Left lung (tissue), 10 donors: Measurements from ENCODE around the gene ISL2. TPM values are rescaled to one million over a fixed set of nuclear protein-coding genes. Genes with fewer than 3 reads are reported as not detected.
"Not testable (repeated sequence)": the region's sequence is repeated elsewhere in the genome, so short reads cannot be mapped to it uniquely, and the experiment has no call there.

Experiments used
- ATAC-seq: fragments of 200-7000 bp; cut with Tn5 transposase; one replicate; pipeline ENCODE4 v1.9.1; 2020; ENCODE audit warnings: moderate library complexity
- DNase-seq, 4 donors: peaks; one replicate each; pipeline ENCODE4 v3.0.0-alpha.2; 2013 to 2020
- H3K27ac ChIP-seq, 2 donors: fragments of 200-600 bp; sonication (generic) in 1 of 2; one replicate each; pipeline versions ENCODE4 v1.5.0 to v1.8.0; 2020 to 2021
- H3K27me3 ChIP-seq, 2 donors: fragments of 200-600 bp; sonication (generic) in 1 of 2; one replicate each; pipeline versions ENCODE4 v1.5.0 to v1.8.0; 2020 to 2021
- H3K36me3 ChIP-seq, 2 donors: fragments of 200-600 bp; sonication (generic) in 1 of 2; one replicate each; pipeline versions ENCODE4 v1.5.0 to v1.8.0; 2020 to 2021
- H3K4me1 ChIP-seq, 2 donors: fragments of 200-600 bp; one replicate each; pipeline ENCODE4 v1.8.0; 2021
- H3K4me3 ChIP-seq, 2 donors: fragments of 200-600 bp; sonication (generic) in 1 of 2; one replicate each; pipeline versions ENCODE4 v1.5.0 to v1.8.0; 2020 to 2021; ENCODE audit warnings: mild to moderate bottlenecking in 1 of 2
- H3K9me3 ChIP-seq, 2 donors: fragments of 200-600 bp; sonication (generic) in 1 of 2; one replicate each; pipeline versions ENCODE4 v1.5.0 to v1.8.0; 2020 to 2021
- intact Hi-C, 2 donors: fragments of 100-400 bp; cut with DNase I; formaldehyde crosslinking; loops; one replicate each; pipeline versions ENCODE4 v1.11.2 to v1.14.2; 2022
- polyA plus RNA-seq, 6 donors: library from polyadenylated mRNA; unstranded; fragments of 120-200 nt; gene quantifications; one replicate each; pipeline ENCODE4 v1.2.1, GENCODE V29; 2013; ENCODE audit not compliant: insufficient read length in 6 of 6
- total RNA-seq, 2 donors: library from RNA; stranded (reverse); fragmentation: NEBNext Ultra II Directional; extraction: Animal tissue kit (Norgen Biotek cat#: 25700); gene quantifications; one replicate each; pipeline ENCODE4 v1.2.1, GENCODE V29; 2021
- TF ChIP-seq, protein P1 (sequence below), 2 donors: fragments of 200-600 bp; sonication (generic) in 1 of 2; IDR thresholded peaks; one replicate each; pipeline versions ENCODE4 v1.5.0 to v1.8.0; 2021; ENCODE audit warnings: antibody characterized with exemption in 2 of 2
- donor health status: DM: no; HTN: yes; CAD: no.
- donor health status: DM: no; HTN: no; CAD: no.

Gene ISL2
- total and polyA plus RNA-seq, 8 donors = 0.11 to 0.39 (median 0.16) TPM; not detected in 4

DNA sequence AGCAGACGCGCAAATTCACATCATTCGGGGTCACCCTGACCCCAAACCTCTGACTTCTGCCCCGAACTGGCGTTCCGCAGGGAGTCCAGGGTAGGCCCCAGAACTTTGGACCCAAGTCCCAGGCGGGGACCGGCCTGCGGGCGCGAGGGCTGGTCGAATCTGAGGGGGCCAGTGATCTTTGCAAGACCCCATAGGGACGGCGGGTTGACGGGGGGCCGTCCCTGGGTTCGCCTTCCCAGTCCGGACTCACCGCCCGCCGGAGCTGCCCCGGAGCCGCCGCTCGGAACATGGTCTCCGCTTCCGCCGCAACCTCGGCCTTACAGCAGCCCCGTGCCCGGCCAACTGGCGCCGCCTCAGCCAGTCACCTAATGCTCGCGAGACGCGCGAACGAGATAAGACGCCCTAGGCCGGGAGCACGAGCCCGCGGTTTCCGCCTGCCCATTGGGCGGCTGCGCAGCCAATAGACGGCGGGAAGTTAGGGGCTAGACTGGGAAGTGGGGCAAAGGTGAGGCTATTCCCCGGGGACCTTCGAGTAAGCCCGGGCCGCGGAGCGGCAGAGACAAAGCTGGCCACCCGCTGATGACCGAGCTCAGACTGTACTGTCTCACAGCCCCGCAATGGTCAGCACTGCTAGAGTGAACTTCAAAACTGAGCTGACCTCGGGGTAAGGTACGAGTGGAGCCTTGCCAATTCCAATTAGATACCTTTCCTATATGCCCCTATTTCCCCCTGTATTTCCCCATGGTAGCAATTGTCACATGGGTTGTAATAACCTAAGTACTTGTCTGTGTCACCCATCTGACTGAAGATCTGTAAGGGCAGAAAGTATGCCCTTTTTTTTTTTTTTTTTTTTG lies 25.2 kb upstream of the ISL2 start, which contains the start of gene ETFA:
Gene ETFA (minus strand): TSS at position 370 of the 854 bp plus-strand sequence. CDS start 81 bp downstream, at position 289.
- no peaks in the 10 kb centered on the region for H3K36me3 ChIP-seq

DNA sequence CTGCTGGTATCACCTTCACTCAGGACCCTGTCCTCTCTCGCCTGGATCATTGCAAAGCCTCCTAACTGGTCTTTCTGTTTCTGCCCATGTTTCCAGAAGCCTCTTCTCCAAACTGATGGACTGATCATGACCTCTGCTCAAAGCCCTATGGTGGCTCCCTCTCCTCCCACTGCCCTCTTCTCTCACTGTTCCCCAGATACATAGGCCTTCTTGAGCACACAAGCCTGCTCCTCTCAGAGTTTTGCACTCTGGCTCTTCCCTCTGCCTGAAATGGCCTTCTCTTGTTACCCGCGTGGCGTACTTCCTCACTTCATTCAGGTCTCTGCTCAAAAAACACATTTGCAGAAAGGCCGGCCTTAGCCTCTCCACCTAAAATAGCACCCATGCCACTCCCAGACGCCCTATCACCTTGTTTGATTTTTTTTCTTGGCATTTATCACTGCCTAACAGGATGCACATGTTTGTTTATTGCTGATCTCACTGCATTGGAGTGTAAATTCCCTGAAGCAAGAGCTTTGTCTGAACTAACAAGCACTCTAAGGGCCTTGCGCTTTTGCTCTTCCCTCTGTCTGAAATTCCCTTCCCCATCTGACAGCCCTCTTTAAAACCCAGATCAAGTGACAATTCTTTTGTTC lies 23.9 kb upstream of the ISL2 start:
- Histone ChIP-seq H3K9me3 (no peaks in the 10 kb centered on the region), H3K4me1 (peaks cover 0 to 33% of the 10 kb centered on the region in 2 donors), H3K4me3 (no peak overlapping the region), H3K27ac (no peak overlapping the region), H3K27me3 (no peaks in the 10 kb centered on the region), H3K36me3 (no peaks in the 10 kb centered on the region)
- TF ChIP-seq, protein P1, sequence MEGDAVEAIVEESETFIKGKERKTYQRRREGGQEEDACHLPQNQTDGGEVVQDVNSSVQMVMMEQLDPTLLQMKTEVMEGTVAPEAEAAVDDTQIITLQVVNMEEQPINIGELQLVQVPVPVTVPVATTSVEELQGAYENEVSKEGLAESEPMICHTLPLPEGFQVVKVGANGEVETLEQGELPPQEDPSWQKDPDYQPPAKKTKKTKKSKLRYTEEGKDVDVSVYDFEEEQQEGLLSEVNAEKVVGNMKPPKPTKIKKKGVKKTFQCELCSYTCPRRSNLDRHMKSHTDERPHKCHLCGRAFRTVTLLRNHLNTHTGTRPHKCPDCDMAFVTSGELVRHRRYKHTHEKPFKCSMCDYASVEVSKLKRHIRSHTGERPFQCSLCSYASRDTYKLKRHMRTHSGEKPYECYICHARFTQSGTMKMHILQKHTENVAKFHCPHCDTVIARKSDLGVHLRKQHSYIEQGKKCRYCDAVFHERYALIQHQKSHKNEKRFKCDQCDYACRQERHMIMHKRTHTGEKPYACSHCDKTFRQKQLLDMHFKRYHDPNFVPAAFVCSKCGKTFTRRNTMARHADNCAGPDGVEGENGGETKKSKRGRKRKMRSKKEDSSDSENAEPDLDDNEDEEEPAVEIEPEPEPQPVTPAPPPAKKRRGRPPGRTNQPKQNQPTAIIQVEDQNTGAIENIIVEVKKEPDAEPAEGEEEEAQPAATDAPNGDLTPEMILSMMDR (IDR thresholded peaks at IDR 0.05) = no peak
- intact Hi-C loops = no loop called here
- no peak for ATAC-seq
- no peak for DNase-seq

More for the DNA sequence above, 25.2 kb upstream of the ISL2 start, which contains the start of gene ETFA:
- TF ChIP-seq, protein P1 (IDR thresholded peaks at IDR 0.05) = no peak
- peak within 1 kb of the TSS; percentile 82 to 90 for H3K27ac ChIP-seq
- peak within 1 kb of the TSS; percentile 84 to 85 for H3K4me3 ChIP-seq
- H3K4me1 ChIP-seq = peaks cover 0 to 42% of the 10 kb centered on the region in 2 donors
- intact Hi-C loops = no loop called here
- ATAC-seq (peak; percentile 99), DNase-seq (peak; percentile 93 to 99 (median 96))
- no peaks in the 10 kb centered on the region for H3K27me3 ChIP-seq
- H3K9me3 ChIP-seq = no peaks in the 10 kb centered on the region

DNA sequence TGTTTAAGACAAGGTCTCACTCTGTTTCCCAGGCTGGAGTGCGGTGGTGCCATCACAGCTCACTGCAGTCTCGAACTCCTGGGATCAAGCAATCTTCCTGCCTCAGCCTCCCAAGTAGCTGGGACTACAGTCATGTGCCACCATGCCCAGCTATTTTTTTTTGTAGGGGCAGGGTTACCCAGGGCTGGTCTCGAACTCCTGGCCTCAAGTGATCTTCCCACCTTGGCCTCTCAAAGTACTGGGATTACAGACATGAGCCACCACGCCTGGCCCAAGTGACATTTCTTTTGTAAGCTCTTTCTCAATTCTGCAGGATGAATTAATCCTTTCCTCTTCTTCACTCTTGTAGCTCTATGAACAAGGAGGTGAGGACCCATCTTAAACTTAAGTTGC lies 23.4 kb upstream of the ISL2 start:
- intact Hi-C loops, H3K9me3 ChIP-seq, H3K27me3 ChIP-seq, H3K36me3 ChIP-seq, DNase-seq, H3K4me3 ChIP-seq, H3K27ac ChIP-seq, ATAC-seq: not testable (repeated sequence)
- peaks cover 0 to 32% of the 10 kb centered on the region in 2 donors for H3K4me1 ChIP-seq

DNA sequence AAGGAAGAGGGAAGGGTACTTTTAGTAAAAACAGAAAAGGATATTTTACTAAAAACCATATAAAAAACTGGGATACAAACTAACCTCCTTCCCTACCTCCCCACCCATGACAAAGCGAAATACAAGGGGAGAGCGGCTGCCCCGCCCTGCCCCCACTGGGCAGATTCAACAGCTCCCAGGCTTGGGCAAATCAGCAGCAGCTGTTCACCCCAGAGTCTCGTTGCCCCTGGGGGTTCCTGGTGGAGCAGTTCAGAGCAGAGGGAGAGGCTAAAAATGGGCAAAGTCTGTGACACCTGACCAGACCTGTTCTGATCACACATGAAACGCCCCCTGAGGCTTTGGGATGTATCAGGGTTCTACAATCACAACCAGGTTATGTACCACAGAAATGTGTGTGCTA lies 22.8 kb upstream of the ISL2 start:
- Histone ChIP-seq H3K4me1 (peaks cover 0 to 26% of the 10 kb centered on the region in 2 donors), H3K9me3 (no peaks in the 10 kb centered on the region), H3K4me3 (no peak overlapping the region), H3K27me3 (peaks cover 0 to 2% of the 10 kb centered on the region in 2 donors), H3K27ac (no peak overlapping the region), H3K36me3 (no peaks in the 10 kb centered on the region)
- TF ChIP-seq, protein P1 (IDR thresholded peaks at IDR 0.05) = no peak
- ATAC-seq (no peak), DNase-seq (no peak)
- intact Hi-C loops = no loop called here

DNA sequence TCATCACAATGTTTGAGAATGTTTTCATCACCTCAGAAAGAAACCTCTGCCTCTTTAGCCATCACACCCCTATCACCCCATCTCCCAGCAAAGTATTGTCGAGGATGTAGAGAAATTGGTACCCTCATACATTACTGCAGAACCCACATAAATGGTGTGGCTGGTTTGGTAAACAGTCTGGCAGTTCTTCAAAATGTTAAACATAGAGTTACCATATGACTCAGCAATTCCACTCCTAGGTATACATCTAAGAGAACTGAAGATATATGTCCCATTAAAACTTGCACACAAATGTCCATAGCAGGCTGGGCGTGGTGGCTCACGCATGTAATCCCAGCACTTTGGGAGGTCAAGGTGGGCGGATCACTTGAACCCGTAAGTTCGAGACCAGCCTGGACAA lies 16.6 kb upstream of the ISL2 start:
- Histone ChIP-seq H3K36me3 (no peaks in the 10 kb centered on the region), H3K4me3 (no peak overlapping the region), H3K27ac (no peak overlapping the region), H3K4me1 (no peaks in the 10 kb centered on the region), H3K9me3 (no peaks in the 10 kb centered on the region), H3K27me3 (peaks cover 19 to 50% of the 10 kb centered on the region in 2 donors)
- intact Hi-C loops = no loop called here
- DNase-seq (no peak), ATAC-seq (no peak)
- TF ChIP-seq, protein P1 (IDR thresholded peaks at IDR 0.05) = no peak
